Neural cell (in vitro differentiated cells): ENCODE results near the gene ADGRG1. TPM values are rescaled to one million over a fixed set of nuclear protein-coding genes. Genes with fewer than 3 reads are reported as not detected.

ENCODE experiments used
- H2AFZ ChIP-seq: fragments of 200-600, 300-800 bp; sonication (generic), shearing (Covaris generic); 2 replicates; pipeline ENCODE4 v1.6.0; 2014; ENCODE audit warnings: low read depth, mild to moderate bottlenecking, antibody characterized with exemption, low read length, moderate library complexity
- H3F3A ChIP-seq: fragments of 200-600 bp; shearing (Covaris generic); 2 replicates; pipeline ENCODE4 v1.6.1; 2016; ENCODE audit warnings: mild to moderate bottlenecking, moderate library complexity, mixed read lengths, antibody characterized with exemption, low read length; ENCODE audit not compliant: insufficient read depth, poor library complexity, severe bottlenecking
- H3K27ac ChIP-seq: fragments of 200-600, 300-800 bp; sonication (generic), shearing (Covaris generic); 2 replicates; pipeline ENCODE4 v1.5.1; 2014; ENCODE audit warnings: mild to moderate bottlenecking, low read length, moderate library complexity
- H3K27me3 ChIP-seq: fragments of 300-800, 200-600 bp; sonication (generic), shearing (Covaris generic); 2 replicates; pipeline ENCODE4 v1.6.0; 2014; ENCODE audit warnings: mild to moderate bottlenecking, low read depth, low read length, moderate library complexity; ENCODE audit not compliant: insufficient read depth
- H3K36me3 ChIP-seq: fragments of 300-800, 200-600 bp; sonication (generic), shearing (Covaris generic); 2 replicates; pipeline ENCODE4 v1.5.1; 2014; ENCODE audit warnings: mild to moderate bottlenecking, antibody characterized with exemption, low read length, moderate library complexity; ENCODE audit not compliant: insufficient read depth
- H3K4me2 ChIP-seq: fragments of 300-800, 200-600 bp; sonication (generic), shearing (Covaris generic); 2 replicates; pipeline ENCODE4 v1.6.0; 2014; ENCODE audit warnings: mild to moderate bottlenecking, low read length
- H3K4me3 ChIP-seq: fragments of 300-800, 200-600 bp; sonication (generic), shearing (Covaris generic); 2 replicates; pipeline ENCODE4 v1.5.1; 2014; ENCODE audit warnings: mild to moderate bottlenecking, low read length, moderate library complexity
- H3K79me2 ChIP-seq: fragments of 200-600 bp; shearing (Covaris generic); replicated peaks from 2 replicates; pipeline ENCODE4 v1.6.0; 2014; ENCODE audit warnings: mild to moderate bottlenecking, low read length, moderate library complexity; ENCODE audit not compliant: insufficient read depth
- H3K9ac ChIP-seq: fragments of 300-800, 200-600 bp; sonication (generic), shearing (Covaris generic); 2 replicates; pipeline ENCODE4 v1.6.1; 2016; ENCODE audit warnings: mild to moderate bottlenecking, low read length, mixed read lengths
- H3K9me2 ChIP-seq: fragments of 200-600 bp; shearing (Covaris generic); 2 replicates; pipeline ENCODE4 v1.6.1; 2016; ENCODE audit warnings: mild to moderate bottlenecking, low read length, mixed read lengths; ENCODE audit not compliant: insufficient read depth
- H3K9me3 ChIP-seq: fragments of 200-600, 300-800 bp; sonication (generic), shearing (Covaris generic); 2 replicates; pipeline ENCODE4 v1.6.1; 2016; ENCODE audit warnings: mild to moderate bottlenecking, mixed run types, low read length, moderate library complexity, mixed read lengths
- H4K20me1 ChIP-seq: fragments of 200-600 bp; shearing (Covaris generic); 2 replicates; pipeline ENCODE4 v1.6.1; 2016; ENCODE audit warnings: mild to moderate bottlenecking, mixed run types; ENCODE audit not compliant: insufficient read depth
- CTCF ChIP-seq: fragments of 450-650 bp; IDR thresholded peaks from 2 replicates; pipeline ENCODE4 v1.5.1; 2014; ENCODE audit warnings: antibody characterized with exemption, mild to moderate bottlenecking, moderate library complexity; ENCODE audit not compliant: poor library complexity, severe bottlenecking
- EP300 ChIP-seq: fragments of 450-650 bp; conservative IDR thresholded peaks from 2 replicates; pipeline ENCODE4 v1.6.1; 2014; ENCODE audit warnings: antibody characterized with exemption, mild to moderate bottlenecking, moderate library complexity; ENCODE audit not compliant: poor library complexity, severe bottlenecking
- EZH2 ChIP-seq: fragments of 200-600, 300-800 bp; shearing (Covaris generic), sonication (generic); IDR thresholded peaks from 2 replicates; pipeline ENCODE4 v1.6.1; 2014; ENCODE audit warnings: antibody characterized with exemption, low read length, borderline replicate concordance, mild to moderate bottlenecking; ENCODE audit not compliant: insufficient read depth, poor library complexity, severe bottlenecking
- MXI1 ChIP-seq: fragments of 450-650 bp; conservative IDR thresholded peaks from 2 replicates; pipeline ENCODE4 v1.6.1; 2014; ENCODE audit warnings: antibody characterized with exemption, mild to moderate bottlenecking; ENCODE audit not compliant: poor library complexity, severe bottlenecking
- POLR2AphosphoS5 ChIP-seq: IDR thresholded peaks from 2 replicates; pipeline ENCODE4 v1.6.1; 2012
- RAD21 ChIP-seq: fragments of 450-650 bp; conservative IDR thresholded peaks from 2 replicates; pipeline ENCODE4 v1.6.1; 2014; ENCODE audit warnings: antibody characterized with exemption, mild to moderate bottlenecking, moderate library complexity
- REST ChIP-seq: IDR thresholded peaks from 2 replicates; pipeline ENCODE4 v1.6.1; 2012; ENCODE audit warnings: borderline replicate concordance
- SMC3 ChIP-seq: fragments of 450-650 bp; conservative IDR thresholded peaks from 2 replicates; pipeline ENCODE4 v1.6.1; 2014; ENCODE audit warnings: antibody characterized with exemption, mild to moderate bottlenecking, moderate library complexity; ENCODE audit not compliant: poor library complexity
- TAF1 ChIP-seq: IDR thresholded peaks from 2 replicates; pipeline ENCODE4 v1.6.1; 2012; ENCODE audit warnings: low read depth
- polyA plus RNA-seq: library from polyadenylated mRNA; depleted of rRNA; stranded (reverse); fragments of >200 nt; gene quantifications from 2 replicates; pipeline ENCODE4 v1.2.3, GENCODE V29; 2014

Gene ADGRG1
- polyA plus RNA-seq, 1 donor from 2014 or later: 86.8 TPM

GRCh38 chr16:57679016-57679415, 50.6 kb downstream of the ADGRG1 start:
- Histone ChIP-seq H4K20me1 (no peaks in the 10 kb centered on the region), H3K36me3 (no peaks in the 10 kb centered on the region), H2AFZ (no peak overlapping the region), H3K4me3 (no peak overlapping the region), H3F3A (no peaks in the 10 kb centered on the region), H3K79me2 (no peaks in the 10 kb centered on the region), H3K9me3 (no peaks in the 10 kb centered on the region), H3K27ac (no peak overlapping the region), H3K4me2 (no peak overlapping the region), H3K9me2 (no peaks in the 10 kb centered on the region), H3K9ac (no peak overlapping the region), H3K27me3 (no peaks in the 10 kb centered on the region)
- TF ChIP-seq RAD21 (no peak), SMC3 (no peak), MXI1 (no peak), TAF1 (no peak), CTCF (no peak), REST (no peak), EP300 (no peak), POLR2AphosphoS5 (no peak), EZH2 (no peak)

GRCh38 chr16:57679767-57680482, 51.5 kb downstream of the ADGRG1 start:
- Histone ChIP-seq H3K9me3 (no peaks in the 10 kb centered on the region), H3K79me2 (no peaks in the 10 kb centered on the region), H3K27me3 (no peaks in the 10 kb centered on the region), H3K36me3 (no peaks in the 10 kb centered on the region), H3K9ac (no peak overlapping the region), H3K4me3 (no peak overlapping the region), H4K20me1 (no peaks in the 10 kb centered on the region), H3K27ac (no peak overlapping the region), H3K4me2 (no peak overlapping the region), H3K9me2 (no peaks in the 10 kb centered on the region), H3F3A (no peaks in the 10 kb centered on the region), H2AFZ (no peak overlapping the region)
- TF ChIP-seq REST (no peak), EP300 (no peak), EZH2 (no peak), RAD21 (no peak), TAF1 (no peak), SMC3 (no peak)
